Memory B cell (primary cell): Measurements from ENCODE around the gene CNIH1.
"Not testable (repeated sequence)": the region's sequence is repeated elsewhere in the genome, so short reads cannot be mapped to it uniquely, and the experiment has no call there.

Experiments used
- ATAC-seq: fragments of 150-1000 bp; cut with Tn5 transposase; 2 replicates; pipeline ENCODE4 v1.10.0; 2021; ENCODE audit warnings: low read depth, mild to moderate bottlenecking, moderate library complexity
- DNase-seq, 2 donors: peaks; one replicate each; pipeline ENCODE4 v3.0.0; 2022; ENCODE audit warnings: low spot score in 2 of 2
- H3K27ac Mint-ChIP-seq: one replicate; pipeline ENCODE4 v1.8.0; 2022; ENCODE audit warnings: mild to moderate bottlenecking, moderate library complexity, mixed read lengths
- H3K27me3 Mint-ChIP-seq: one replicate; pipeline ENCODE4 v1.8.0; 2022; ENCODE audit warnings: mixed read lengths
- H3K36me3 Mint-ChIP-seq: one replicate; pipeline ENCODE4 v1.8.0; 2022; ENCODE audit warnings: mild to moderate bottlenecking, mixed read lengths
- H3K4me1 Mint-ChIP-seq: one replicate; pipeline ENCODE4 v1.8.0; 2022; ENCODE audit warnings: mixed read lengths
- H3K4me3 Mint-ChIP-seq: one replicate; pipeline ENCODE4 v1.8.0; 2022; ENCODE audit warnings: mild to moderate bottlenecking, moderate library complexity, mixed read lengths
- H3K9me3 Mint-ChIP-seq: one replicate; pipeline ENCODE4 v1.8.0; 2022; ENCODE audit warnings: mixed read lengths

The CNIH1 gene

DNA sequence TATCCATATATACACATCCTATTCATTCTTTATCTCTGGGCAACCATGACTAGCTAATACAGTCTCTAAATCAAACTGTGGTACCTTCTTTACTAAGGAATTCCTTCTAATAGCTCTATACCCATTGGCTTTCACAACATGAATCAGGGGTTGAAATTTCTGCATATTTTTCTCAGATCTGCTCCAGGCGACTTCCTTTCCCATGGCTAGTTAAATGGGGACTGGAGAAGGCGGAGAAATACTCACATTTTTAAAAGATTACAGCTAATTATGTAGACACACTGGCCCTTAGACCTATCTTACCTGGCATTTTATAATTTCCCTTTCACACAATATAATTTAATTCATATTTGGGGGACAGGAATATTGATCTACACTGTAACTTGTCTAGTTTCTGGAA is 45.5 kb downstream of the CNIH1 start:
- Mint-ChIP-seq H3K4me1 (peaks cover 8% of the 10 kb centered on the region), H3K9me3 (no peaks in the 10 kb centered on the region), H3K27me3 (peaks cover 2% of the 10 kb centered on the region), H3K27ac (no peak overlapping the region), H3K36me3 (no peaks in the 10 kb centered on the region), H3K4me3 (no peak overlapping the region)
- ATAC-seq, result no peak
- no peak for DNase-seq

DNA sequence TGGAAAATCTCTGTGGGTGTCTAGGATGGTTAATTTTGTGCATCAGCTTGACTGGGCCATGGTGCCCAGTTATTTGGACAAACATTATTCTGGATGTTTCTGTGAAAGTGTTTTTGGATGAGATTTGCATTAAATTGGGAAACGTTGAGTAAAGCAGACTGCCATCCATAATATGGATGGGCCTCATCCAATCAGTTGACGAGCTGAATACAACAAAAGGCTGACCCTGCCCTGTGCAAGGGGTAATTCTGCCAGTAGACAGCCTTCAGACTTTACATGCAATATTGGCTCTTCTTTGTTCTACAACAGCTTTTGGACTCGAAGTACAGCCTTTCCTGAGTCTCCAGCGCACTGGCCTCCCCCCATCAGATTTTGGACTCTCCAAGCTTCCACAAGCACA is 45.9 kb downstream of the CNIH1 start:
- no peak for ATAC-seq

DNA sequence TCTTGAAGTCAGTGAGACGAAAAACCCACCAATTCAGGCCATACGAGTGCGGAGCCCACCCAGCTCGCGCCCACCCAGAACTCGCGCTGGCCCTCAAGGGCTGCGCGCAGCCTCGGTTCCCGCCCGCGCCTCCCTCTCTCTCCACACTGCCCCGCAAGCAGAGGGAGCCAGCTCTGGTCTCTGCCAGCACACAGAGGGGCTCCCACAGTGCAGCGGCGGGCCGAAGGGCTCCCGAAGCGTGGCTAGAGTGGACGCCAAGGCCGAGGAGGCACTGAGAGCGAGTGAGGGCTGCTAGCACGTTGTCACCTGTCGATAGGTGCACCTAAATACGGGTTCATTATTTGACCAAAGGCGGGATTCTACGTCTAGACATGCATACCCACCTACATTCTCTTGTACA is 46.6 kb downstream of the CNIH1 start:
- H3K27ac Mint-ChIP-seq, result no peak overlapping the region
- no peaks in the 10 kb centered on the region for H3K36me3 Mint-ChIP-seq
- peaks cover 8% of the 10 kb centered on the region for H3K4me1 Mint-ChIP-seq
- no peak overlapping the region for H3K4me3 Mint-ChIP-seq
- ATAC-seq, result no peak
- DNase-seq, result no peak
- H3K9me3 Mint-ChIP-seq, result no peaks in the 10 kb centered on the region
- H3K27me3 Mint-ChIP-seq, result peaks cover 2% of the 10 kb centered on the region

More for the DNA sequence above, 45.9 kb downstream of the CNIH1 start:
- Mint-ChIP-seq H3K36me3 (no peaks in the 10 kb centered on the region), H3K4me3 (no peak overlapping the region), H3K27ac (no peak overlapping the region), H3K27me3 (peaks cover 2% of the 10 kb centered on the region), H3K9me3 (no peaks in the 10 kb centered on the region), H3K4me1 (peaks cover 8% of the 10 kb centered on the region)
- DNase-seq, result no peak

DNA sequence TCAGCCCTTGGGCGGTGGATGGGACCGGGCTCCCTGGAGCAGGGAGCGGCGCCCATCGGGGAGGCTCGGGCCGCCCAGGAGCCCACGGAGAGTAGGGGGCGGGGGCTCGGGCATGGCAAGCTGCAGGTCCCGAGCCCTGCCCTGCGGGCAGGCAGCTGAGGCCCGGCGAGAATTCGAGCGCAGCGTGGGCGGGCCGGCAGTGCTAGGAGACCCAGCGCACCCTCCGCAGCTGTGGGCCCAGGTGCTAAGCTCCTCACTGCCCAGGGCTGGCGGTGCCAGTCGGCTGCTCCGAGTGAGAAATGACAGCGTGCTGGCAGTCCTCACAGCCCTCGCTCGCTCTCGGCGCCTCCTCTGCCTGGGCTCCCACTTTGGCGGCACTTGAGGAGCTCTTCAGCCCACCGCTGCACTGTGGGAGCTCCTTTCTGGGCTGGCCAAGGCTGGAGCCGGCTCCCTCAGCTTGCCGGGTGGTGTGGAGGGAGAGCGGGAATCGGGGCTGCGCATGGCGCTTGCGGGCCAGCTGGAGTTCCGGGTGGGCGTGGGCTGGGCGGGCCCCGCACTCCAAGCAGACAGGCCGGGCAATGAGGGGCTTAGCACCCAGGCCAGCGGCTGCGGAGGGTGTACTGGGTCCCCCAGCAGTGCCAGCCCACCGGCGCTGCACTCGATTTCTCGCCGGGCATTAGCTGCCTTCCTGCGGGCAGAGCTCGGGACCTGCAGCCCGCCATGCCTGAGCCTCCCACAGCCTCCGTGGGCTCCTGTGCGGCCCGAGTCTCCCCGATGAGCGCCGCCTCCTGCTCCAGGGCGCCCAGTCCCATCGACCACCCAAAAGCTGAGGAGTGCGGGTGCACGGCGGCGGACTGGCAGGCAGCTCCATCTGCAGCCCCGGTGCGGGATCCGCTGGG is 47.9 kb downstream of the CNIH1 start:
- not testable (repeated sequence) for H3K27ac Mint-ChIP-seq, DNase-seq, H3K36me3 Mint-ChIP-seq, H3K4me1 Mint-ChIP-seq, ATAC-seq, H3K4me3 Mint-ChIP-seq, H3K9me3 Mint-ChIP-seq, H3K27me3 Mint-ChIP-seq

DNA sequence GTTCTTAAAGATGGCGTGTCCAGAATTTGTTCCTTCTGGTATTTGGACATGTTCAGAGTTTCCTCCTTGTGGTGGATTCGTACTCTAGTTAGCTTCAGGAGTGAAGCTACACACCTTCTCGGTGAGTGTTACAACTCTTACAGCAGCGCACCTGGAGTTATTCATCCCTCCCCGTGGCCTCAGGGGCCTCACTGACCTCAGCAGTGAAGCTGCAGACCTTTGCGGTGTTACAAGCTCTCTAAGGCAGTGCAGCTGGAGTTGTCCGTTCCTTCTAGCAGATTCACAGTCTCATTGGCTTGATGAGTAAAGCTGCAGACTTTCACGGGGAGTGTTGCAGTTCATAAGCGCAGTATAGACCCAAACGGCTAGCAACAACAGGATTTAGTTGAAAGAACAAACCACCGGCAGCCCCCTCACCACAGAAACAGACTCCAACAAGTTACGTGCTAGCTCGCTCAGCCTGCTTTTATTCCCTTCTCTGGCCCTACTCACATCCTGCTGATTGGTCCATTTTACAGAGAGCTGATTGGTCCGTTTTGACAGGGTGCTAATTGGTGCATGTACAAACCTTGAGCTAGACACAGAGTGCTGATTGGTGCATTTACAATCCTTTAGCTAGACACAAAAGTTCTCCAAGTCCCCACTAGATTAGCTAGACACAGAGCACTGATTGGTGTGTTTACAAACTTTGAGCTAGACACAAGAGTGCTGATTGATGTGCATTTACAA is 48.9 kb downstream of the CNIH1 start:
- Mint-ChIP-seq H3K4me1 (peaks cover 4% of the 10 kb centered on the region), H3K27me3 (peaks cover 8% of the 10 kb centered on the region), H3K9me3 (no peaks in the 10 kb centered on the region), H3K27ac (no peak overlapping the region), H3K4me3 (no peak overlapping the region), H3K36me3 (no peaks in the 10 kb centered on the region)
- DNase-seq (no peak), ATAC-seq (no peak)

DNA sequence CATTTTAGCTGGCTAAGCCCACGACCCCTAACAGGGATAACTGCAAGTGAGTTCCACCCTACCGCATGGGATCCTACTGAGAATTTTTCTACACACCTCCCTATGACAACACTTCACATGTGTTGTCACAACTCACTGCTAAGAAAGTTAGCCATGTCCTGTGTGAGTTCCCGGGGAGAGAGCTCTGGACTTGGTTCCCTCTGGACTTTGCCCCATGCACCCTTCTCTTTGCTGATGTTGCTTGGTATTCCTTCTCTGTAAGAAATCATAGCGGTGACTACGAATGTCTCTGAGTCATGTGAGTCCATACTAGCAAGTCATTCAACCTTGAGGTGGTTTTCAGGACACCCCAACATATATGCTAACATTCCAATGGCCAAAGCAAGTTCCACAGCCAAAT is 53.8 kb downstream of the CNIH1 start:
- no peaks in the 10 kb centered on the region for H3K36me3 Mint-ChIP-seq
- no peak overlapping the region for H3K4me3 Mint-ChIP-seq
- DNase-seq (no peak), ATAC-seq (no peak)
- no peak overlapping the region for H3K27ac Mint-ChIP-seq
- peaks cover 11% of the 10 kb centered on the region for H3K27me3 Mint-ChIP-seq
- no peaks in the 10 kb centered on the region for H3K4me1 Mint-ChIP-seq
- H3K9me3 Mint-ChIP-seq, result no peaks in the 10 kb centered on the region

DNA sequence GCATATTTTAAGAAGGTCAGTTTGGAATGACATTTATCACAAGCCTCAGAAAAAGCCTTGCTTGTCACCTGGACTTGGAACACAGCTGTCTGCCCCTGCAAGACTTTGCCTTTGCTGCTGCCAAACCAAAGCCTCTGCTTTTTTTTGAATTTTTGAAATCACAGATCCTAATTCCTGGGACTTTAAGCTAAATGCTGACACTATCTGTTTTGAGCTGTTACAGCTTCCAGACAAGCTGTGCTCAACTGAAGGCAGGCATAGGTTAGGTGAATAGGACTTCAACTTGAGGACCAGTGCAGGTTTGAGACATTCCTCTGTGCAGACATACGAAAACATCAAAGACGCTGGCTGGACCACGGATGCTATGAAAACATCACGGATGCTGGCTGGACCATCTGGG is 55.6 kb downstream of the CNIH1 start:
- no peaks in the 10 kb centered on the region for H3K36me3 Mint-ChIP-seq
- H3K9me3 Mint-ChIP-seq, result no peaks in the 10 kb centered on the region
- no peak for ATAC-seq
- H3K4me3 Mint-ChIP-seq, result no peak overlapping the region
- peaks cover under 1% of the 10 kb centered on the region for H3K4me1 Mint-ChIP-seq
- no peak for DNase-seq
- H3K27ac Mint-ChIP-seq, result no peak overlapping the region
- H3K27me3 Mint-ChIP-seq, result peaks cover 9% of the 10 kb centered on the region

DNA sequence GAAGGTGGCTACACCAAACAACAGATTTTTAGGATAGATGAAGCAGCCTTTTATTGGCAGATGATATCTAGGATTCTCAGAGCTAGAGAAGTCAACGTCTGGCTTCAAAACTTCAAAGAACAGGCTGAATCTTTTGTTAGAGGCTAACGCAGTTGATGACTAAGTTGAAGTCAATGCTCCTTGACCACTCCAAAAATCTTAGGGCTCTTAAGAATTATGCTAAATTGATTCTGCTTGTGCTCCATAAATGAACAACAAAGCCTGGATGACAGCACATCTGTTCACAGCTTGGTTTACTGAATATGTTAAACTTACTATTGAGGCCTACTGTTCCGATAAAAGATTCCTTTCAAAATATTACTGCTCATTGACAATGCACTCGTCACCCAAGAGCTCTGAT is 57.3 kb downstream of the CNIH1 start:
- H3K36me3 Mint-ChIP-seq, result no peaks in the 10 kb centered on the region
- H3K27ac Mint-ChIP-seq, result no peak overlapping the region
- DNase-seq (no peak), ATAC-seq (no peak)
- H3K4me3 Mint-ChIP-seq, result no peak overlapping the region
- H3K9me3 Mint-ChIP-seq, result no peaks in the 10 kb centered on the region
- peaks cover 15% of the 10 kb centered on the region for H3K27me3 Mint-ChIP-seq
- peaks cover 10% of the 10 kb centered on the region for H3K4me1 Mint-ChIP-seq

DNA sequence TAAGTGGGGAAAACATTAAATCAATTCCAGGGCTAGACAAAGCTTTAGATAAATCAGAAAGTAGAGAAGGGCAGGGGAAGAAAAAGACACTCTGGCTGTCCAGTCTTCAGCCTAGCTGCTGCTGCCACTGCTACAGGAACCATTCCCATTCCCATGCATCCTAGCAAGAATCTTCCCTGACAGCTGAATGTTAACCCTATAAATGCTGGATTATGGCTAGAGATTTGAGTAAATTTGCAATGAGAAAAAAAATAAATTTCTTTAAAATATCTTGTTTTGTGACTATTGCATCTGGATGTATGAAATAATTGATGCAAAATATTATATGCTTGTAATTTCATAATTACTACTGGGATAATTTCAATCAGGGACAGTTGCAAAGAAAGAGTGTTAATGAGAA is 59.4 kb downstream of the CNIH1 start:
- Mint-ChIP-seq H3K36me3 (no peaks in the 10 kb centered on the region), H3K4me1 (peaks cover 19% of the 10 kb centered on the region), H3K27me3 (peaks cover 11% of the 10 kb centered on the region), H3K27ac (no peak overlapping the region), H3K9me3 (no peaks in the 10 kb centered on the region), H3K4me3 (no peak overlapping the region)
- ATAC-seq, result no peak
- DNase-seq, result no peak

DNA sequence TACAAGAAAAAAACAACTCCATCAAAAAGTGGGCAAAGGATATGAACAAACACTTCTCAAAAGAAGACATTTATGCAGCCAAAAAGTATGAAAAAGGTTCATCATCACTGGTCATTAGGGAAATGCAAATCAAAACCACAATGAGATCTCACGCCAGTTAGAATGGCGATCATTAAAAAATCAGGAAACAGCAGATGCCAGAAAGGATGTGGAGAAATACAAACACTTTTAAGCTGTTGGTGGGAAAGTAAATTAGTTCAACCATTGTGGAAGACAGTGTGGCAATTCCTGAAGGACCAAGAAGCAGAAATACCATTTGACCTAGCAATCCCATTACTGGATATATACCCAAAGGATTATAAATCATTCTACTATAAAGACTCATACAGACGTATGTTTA is 60.6 kb downstream of the CNIH1 start:
- not testable (repeated sequence) for H3K4me3 Mint-ChIP-seq, DNase-seq, H3K27ac Mint-ChIP-seq, H3K36me3 Mint-ChIP-seq, ATAC-seq, H3K9me3 Mint-ChIP-seq
- H3K4me1 Mint-ChIP-seq, result peaks cover 19% of the 10 kb centered on the region
- H3K27me3 Mint-ChIP-seq, result peaks cover 11% of the 10 kb centered on the region

DNA sequence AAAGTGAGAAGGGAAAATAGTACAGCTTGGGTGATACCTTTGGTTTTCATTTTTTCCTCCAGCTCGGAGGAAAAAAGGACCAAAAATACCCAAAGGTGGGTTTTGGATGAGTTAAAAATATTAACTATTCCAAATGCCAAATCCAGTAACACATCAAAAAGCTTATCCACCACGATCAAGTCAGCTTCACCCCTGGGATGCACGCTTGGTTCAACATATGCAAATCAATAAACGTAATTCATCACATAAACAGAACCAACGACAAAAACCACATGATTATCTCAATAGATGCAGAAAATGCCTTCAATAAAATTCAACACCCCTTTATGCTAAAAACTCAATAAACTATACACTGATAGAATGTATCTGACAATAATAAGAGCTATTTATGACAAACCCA is 62.3 kb downstream of the CNIH1 start:
- not testable (repeated sequence) for H3K9me3 Mint-ChIP-seq, H3K4me3 Mint-ChIP-seq, H3K36me3 Mint-ChIP-seq, DNase-seq
- Mint-ChIP-seq H3K27ac (peak overlapping the region; percentile 38), H3K27me3 (peaks cover 11% of the 10 kb centered on the region), H3K4me1 (peaks cover 19% of the 10 kb centered on the region)
- peak; percentile 46 for ATAC-seq

DNA sequence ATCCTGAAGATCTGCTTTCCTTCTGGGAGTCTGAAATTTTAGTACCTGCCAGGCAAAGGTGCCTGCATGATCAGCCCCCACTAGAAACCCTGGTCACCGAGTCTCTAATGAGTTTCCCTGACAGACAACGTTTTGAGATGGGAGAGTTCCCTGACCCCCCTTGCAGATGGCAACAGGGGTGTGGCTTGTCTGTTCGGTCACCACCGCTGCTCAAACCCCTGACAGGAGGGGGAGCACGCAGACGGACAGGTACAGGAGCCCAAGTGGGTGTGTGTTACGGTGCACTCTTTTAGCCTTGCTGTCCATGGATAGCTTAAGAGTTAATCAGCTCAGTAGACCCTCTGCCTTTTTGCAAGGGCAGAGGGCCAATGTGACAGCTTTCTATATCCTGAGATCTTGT is 63.7 kb downstream of the CNIH1 start:
- DNase-seq, result no peak
- H3K9me3 Mint-ChIP-seq, result no peaks in the 10 kb centered on the region
- H3K4me3 Mint-ChIP-seq, result no peak overlapping the region
- peaks cover 13% of the 10 kb centered on the region for H3K27me3 Mint-ChIP-seq
- ATAC-seq, result no peak
- H3K36me3 Mint-ChIP-seq, result no peaks in the 10 kb centered on the region
- H3K27ac Mint-ChIP-seq, result no peak overlapping the region
- H3K4me1 Mint-ChIP-seq, result peaks cover 19% of the 10 kb centered on the region

DNA sequence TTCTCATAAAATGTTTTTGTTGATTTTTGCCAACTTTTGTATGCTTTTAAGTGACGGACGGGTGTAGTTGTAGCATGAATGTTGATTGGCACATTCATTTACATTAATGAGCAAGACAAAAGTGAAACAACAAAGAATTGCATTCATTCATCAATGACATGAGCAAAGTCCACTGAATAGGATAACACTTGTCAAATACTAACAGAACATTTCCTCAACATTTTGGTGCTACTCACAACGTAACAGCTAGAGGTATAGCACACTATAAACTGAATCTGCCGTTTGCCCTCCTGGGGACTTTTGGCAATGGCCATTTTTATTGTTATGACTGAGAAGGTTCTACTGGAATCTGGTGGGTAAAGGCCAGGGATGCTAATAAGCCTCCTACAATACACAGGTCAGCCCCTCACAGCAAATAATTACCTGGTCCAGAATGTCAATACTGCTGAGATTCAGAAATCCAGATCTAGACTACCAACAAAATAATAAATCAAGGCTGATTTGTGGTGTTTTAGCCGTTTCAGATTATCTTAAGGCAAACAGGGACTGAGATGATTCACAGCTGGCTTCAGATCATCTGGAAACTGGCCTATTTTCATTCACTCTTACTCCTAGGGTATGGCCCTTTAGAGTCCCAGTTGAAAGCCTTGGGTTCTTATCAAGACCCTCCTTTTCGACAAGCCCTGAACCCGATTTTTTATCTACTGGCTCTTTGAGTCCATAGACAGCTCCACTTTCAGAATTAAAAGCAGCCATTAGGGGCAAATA is 66.9 kb downstream of the CNIH1 start:
- H3K27ac Mint-ChIP-seq, result no peak overlapping the region
- ATAC-seq (no peak), DNase-seq (no peak)
- no peaks in the 10 kb centered on the region for H3K36me3 Mint-ChIP-seq
- no peaks in the 10 kb centered on the region for H3K9me3 Mint-ChIP-seq
- peaks cover 13% of the 10 kb centered on the region for H3K27me3 Mint-ChIP-seq
- peaks cover 14% of the 10 kb centered on the region for H3K4me1 Mint-ChIP-seq
- no peak overlapping the region for H3K4me3 Mint-ChIP-seq
